ENCODE results near the gene PKD1. TPM values are rescaled to one million over a fixed set of nuclear protein-coding genes. Genes with fewer than 3 reads are reported as not detected.
A peak's percentile ranks its signal among the peaks of the same experiment; 100 is the strongest.

The PKD1 gene
- total RNA-seq, 1 donor from 2014 or later, result 183 TPM

DNA sequence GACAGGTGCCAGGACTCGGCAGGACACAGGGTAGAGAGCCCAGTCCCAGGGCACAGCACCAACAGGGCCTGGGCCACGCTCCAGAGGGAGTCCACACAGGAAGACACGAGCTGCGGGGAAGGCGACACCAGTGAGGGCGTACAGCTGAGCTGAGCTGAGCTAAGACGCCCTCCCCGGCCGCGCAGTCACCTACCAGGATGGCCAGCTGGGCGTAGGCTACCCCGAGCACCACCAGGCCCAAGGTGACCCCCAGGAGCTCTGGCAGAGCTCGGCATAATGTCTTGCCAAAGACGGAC lies 45.3 kb downstream of the PKD1 start:
- Mint-ChIP-seq H3K27me3 (ENCODE audit: low read depth) (no peaks in the 10 kb centered on the region), H3K4me3 (peak overlapping the region; percentile 43), H3K27ac (peak overlapping the region; percentile 39), H3K4me1 (no peaks in the 10 kb centered on the region), H3K9me3 (no peaks in the 10 kb centered on the region), H3K36me3 (peaks cover 8% of the 10 kb centered on the region)
- DNase-seq (ENCODE audit: low spot score in 2 of 2, unreplicated experiment in 2 of 2), result no peak
- TF ChIP-seq, protein P1, sequence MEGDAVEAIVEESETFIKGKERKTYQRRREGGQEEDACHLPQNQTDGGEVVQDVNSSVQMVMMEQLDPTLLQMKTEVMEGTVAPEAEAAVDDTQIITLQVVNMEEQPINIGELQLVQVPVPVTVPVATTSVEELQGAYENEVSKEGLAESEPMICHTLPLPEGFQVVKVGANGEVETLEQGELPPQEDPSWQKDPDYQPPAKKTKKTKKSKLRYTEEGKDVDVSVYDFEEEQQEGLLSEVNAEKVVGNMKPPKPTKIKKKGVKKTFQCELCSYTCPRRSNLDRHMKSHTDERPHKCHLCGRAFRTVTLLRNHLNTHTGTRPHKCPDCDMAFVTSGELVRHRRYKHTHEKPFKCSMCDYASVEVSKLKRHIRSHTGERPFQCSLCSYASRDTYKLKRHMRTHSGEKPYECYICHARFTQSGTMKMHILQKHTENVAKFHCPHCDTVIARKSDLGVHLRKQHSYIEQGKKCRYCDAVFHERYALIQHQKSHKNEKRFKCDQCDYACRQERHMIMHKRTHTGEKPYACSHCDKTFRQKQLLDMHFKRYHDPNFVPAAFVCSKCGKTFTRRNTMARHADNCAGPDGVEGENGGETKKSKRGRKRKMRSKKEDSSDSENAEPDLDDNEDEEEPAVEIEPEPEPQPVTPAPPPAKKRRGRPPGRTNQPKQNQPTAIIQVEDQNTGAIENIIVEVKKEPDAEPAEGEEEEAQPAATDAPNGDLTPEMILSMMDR (IDR thresholded peaks at IDR 0.05; ENCODE audit: unreplicated experiment), result no peak

DNA sequence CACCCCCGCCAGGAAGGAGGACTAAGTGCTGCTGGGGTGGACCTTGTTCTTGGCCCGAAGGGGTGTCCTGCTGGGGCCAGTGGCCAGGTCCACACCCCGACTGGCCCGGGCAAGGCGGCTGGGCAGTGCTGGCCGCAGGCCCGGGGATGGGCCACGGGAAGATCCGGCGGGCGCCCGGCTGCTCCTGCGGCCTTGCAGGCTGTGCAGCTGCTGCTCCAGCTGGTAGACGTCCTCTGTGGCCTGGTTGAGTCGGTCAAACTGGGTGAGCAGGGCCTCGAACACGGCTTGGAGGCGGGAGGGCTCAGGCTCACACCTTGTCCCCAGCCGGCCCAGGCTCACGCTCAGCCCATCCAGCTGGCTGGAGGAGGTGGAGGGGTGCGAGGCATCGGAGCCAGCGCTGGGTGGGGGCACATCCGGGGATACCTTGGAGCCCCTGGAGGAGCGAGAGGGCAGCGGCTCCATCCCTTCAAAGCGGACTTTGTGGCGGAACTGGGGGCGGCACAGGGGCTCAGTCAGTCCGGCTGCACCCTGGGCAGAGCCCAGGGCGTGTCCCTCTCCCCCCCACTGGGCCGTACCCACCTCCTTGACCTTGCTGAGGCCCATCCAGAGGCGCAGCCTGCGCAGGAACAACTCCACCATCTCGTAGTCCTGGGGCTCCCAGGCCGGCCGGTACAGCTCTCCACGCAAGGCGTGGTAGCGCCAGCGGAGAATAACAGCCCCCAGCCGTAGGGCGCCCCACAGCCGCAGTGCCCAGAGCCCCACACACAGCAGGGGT lies 45.8 kb downstream of the PKD1 start:
- Mint-ChIP-seq H3K27ac (no peak overlapping the region), H3K4me1 (no peaks in the 10 kb centered on the region), H3K4me3 (no peak overlapping the region), H3K9me3 (no peaks in the 10 kb centered on the region), H3K27me3 (ENCODE audit: low read depth) (no peaks in the 10 kb centered on the region), H3K36me3 (peaks cover 8% of the 10 kb centered on the region)
- TF ChIP-seq, protein P1 (IDR thresholded peaks at IDR 0.05; ENCODE audit: unreplicated experiment), result no peak
- no peak for DNase-seq (ENCODE audit: low spot score in 2 of 2, unreplicated experiment in 2 of 2)

DNA sequence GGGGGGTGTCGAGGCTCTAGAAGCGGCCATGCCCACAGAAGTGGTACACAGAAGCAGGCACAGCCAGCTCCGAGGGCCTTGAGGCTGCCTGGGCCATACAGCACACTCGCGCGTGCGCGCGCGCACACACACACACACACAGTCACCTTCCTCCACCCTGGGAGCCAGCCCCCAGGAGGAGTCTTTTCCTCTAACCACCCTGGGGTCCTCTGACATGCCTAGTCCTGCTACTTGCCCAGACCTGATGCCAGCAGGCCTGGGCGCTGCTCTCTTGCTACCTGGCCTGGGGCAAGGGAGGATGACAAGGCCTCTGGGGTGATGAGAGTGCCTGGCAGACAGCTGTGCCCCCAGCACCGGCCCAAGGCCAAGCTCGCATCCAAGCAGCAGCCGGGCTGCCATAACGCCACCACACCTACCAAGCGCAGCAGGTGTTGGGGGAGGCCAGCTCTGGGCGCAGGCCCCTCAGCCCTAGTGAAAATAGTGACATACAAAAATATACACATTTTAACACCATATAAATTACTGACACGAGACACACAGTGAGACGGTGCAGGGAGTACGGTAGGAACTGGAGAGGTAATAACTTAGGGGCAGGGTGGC lies 46.8 kb downstream of the PKD1 start:
- Mint-ChIP-seq H3K27ac (no peak overlapping the region), H3K27me3 (ENCODE audit: low read depth) (no peaks in the 10 kb centered on the region), H3K4me3 (no peak overlapping the region), H3K36me3 (peaks cover 4% of the 10 kb centered on the region), H3K9me3 (no peaks in the 10 kb centered on the region), H3K4me1 (no peaks in the 10 kb centered on the region)
- TF ChIP-seq, protein P1 (IDR thresholded peaks at IDR 0.05; ENCODE audit: unreplicated experiment), result no peak
- no peak for DNase-seq (ENCODE audit: low spot score in 2 of 2, unreplicated experiment in 2 of 2)

DNA sequence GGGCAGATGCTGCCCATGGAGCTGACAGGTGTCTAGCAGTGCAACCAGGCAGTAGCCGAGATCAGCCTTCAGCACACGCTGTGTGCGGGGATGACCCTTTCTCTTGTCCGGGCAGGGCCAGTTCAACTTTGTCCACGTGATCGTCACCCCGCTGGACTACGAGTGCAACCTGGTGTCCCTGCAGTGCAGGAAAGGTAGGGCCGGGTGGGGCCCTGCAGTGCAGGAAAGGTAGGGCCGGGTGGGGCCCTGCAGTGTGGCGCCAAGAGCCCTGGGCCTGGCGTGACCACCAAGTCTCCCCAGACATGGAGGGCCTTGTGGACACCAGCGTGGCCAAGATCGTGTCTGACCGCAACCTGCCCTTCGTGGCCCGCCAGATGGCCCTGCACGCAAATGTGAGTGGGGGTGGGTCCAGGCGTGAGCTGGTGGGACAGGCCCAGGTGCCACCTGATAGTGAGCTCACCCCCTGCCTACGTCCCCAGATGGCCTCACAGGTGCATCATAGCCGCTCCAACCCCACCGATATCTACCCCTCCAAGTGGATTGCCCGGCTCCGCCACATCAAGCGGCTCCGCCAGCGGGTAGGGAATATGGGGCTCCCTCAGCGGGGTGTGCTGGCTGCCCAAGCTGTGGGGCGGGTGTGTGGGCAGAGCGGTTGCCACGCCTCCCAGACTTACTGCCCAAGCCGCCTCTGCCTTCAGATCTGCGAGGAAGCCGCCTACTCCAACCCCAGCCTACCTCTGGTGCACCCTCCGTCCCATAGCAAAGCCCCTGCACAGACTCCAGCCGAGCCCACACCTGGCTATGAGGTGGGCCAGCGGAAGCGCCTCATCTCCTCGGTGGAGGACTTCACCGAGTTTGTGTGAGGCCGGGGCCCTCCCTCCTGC lies 47.7 kb downstream of the PKD1 start:
- peaks cover 6% of the 10 kb centered on the region for H3K36me3 Mint-ChIP-seq
- no peak for DNase-seq (ENCODE audit: low spot score in 2 of 2, unreplicated experiment in 2 of 2)
- no peaks in the 10 kb centered on the region for H3K4me1 Mint-ChIP-seq
- no peaks in the 10 kb centered on the region for H3K27me3 Mint-ChIP-seq (ENCODE audit: low read depth)
- H3K27ac Mint-ChIP-seq, result no peak overlapping the region
- H3K9me3 Mint-ChIP-seq, result no peaks in the 10 kb centered on the region
- H3K4me3 Mint-ChIP-seq, result no peak overlapping the region
- TF ChIP-seq, protein P1 (IDR thresholded peaks at IDR 0.05; ENCODE audit: unreplicated experiment), result no peak

DNA sequence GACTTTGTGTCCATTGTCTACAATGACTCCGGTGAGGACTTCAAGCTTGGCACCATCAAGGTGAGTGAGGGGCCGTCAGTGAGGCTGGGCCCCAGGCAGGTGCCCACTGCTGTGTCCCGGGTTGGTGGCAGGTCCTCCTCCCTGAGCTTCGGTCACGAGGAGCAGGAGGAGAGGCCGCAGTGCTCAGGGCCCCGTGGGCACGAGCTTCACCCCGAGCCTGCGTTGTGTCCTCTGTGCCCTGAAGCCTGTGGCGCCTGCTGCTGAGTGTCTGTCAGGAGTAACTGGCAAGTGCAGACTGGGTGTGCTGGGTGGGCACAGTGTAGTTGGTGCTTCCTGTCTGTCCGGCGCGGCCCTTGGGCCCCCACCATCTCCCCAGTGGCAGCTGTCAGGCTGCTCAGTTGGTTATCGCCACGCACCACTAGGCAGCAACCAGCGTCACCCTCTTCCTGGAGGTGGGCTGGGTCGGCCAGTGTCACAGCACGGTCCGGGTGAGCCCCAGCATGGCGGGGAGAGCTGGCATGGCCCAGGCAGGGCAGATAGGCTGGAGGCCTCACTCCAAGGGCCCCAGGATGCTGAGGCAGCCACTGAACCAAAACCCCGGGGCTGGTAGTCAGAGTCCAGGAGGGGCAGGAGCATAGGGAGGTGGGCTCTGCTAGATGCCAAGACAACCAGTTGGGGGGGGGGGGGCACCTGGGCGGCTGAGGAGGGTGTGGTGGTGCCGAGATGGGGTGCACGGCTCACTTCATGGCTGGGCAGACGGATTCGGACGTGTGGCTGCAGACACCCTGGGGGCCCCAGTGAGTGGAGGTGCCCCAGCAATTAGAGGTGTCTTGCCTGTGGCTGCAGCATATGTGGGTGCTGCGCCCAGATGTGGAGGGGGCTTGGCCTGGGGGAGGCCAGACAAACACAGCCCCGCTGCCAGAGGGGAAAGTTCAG lies 48.6 kb downstream of the PKD1 start:
- no peaks in the 10 kb centered on the region for H3K9me3 Mint-ChIP-seq
- peaks cover 11% of the 10 kb centered on the region for H3K36me3 Mint-ChIP-seq
- TF ChIP-seq, protein P1 (IDR thresholded peaks at IDR 0.05; ENCODE audit: unreplicated experiment), result no peak
- DNase-seq (ENCODE audit: low spot score in 2 of 2, unreplicated experiment in 2 of 2), result no peak
- no peak overlapping the region for H3K4me3 Mint-ChIP-seq
- no peak overlapping the region for H3K27ac Mint-ChIP-seq
- no peaks in the 10 kb centered on the region for H3K27me3 Mint-ChIP-seq (ENCODE audit: low read depth)
- H3K4me1 Mint-ChIP-seq, result peaks cover 4% of the 10 kb centered on the region

All from mesothelial cell of epicardium (in vitro differentiated cells).